Measurements from ENCODE around the gene ARHGAP42. TPM values are rescaled to one million over a fixed set of nuclear protein-coding genes. Genes with fewer than 3 reads are reported as not detected.
"Not testable (repeated sequence)": the region's sequence is repeated elsewhere in the genome, so short reads cannot be mapped to it uniquely, and the experiment has no call there.

The ARHGAP42 gene
- total RNA-seq, 1 donor from 2014 or later: 16.3 TPM

- DNase-seq: no peak
- Histone ChIP-seq H3K36me3 (no peaks in the 10 kb centered on the region), H3K27ac (no peak overlapping the region), H3K4me1 (no peaks in the 10 kb centered on the region), H3K4me3 (no peak overlapping the region), H3K9me3 (no peaks in the 10 kb centered on the region), H3K27me3 (ENCODE audit: low read depth) (no peaks in the 10 kb centered on the region)
- no peak for ATAC-seq
- intact Hi-C loops (cut with DNase I): no loop called here
- no peak for TF ChIP-seq CTCF (IDR thresholded peaks at IDR 0.05)
Observed at GRCh38 chr11:100895449-100895848, 208.4 kb downstream of the ARHGAP42 start.

GRCh38 chr11:100895976-100896375 is 208.9 kb downstream of the ARHGAP42 start:
- H3K27ac ChIP-seq; intact Hi-C loops (cut with DNase I); ATAC-seq; H3K27me3 ChIP-seq (ENCODE audit: low read depth); H3K9me3 ChIP-seq; DNase-seq; H3K4me3 ChIP-seq; H3K4me1 ChIP-seq; H3K36me3 ChIP-seq: not testable (repeated sequence)

GRCh38 chr11:100901471-100901870 is 214.4 kb downstream of the ARHGAP42 start:
- H3K36me3 ChIP-seq; H3K27me3 ChIP-seq (ENCODE audit: low read depth); H3K27ac ChIP-seq; DNase-seq; ATAC-seq; H3K4me1 ChIP-seq; H3K9me3 ChIP-seq; intact Hi-C loops (cut with DNase I); H3K4me3 ChIP-seq: not testable (repeated sequence)

- intact Hi-C loops (cut with DNase I): no loop called here
- ATAC-seq (no peak), DNase-seq (no peak)
- no peak overlapping the region for H3K4me3 ChIP-seq
- TF ChIP-seq CTCF (IDR thresholded peaks at IDR 0.05): no peak
- H3K27ac ChIP-seq: no peak overlapping the region
- no peaks in the 10 kb centered on the region for H3K27me3 ChIP-seq (ENCODE audit: low read depth)
- H3K9me3 ChIP-seq: no peaks in the 10 kb centered on the region
- H3K36me3 ChIP-seq: no peaks in the 10 kb centered on the region
- H3K4me1 ChIP-seq: no peaks in the 10 kb centered on the region
Observed at GRCh38 chr11:100902454-100903141, 215.5 kb downstream of the ARHGAP42 start.

- no peaks in the 10 kb centered on the region for H3K4me1 ChIP-seq
- no peak for ATAC-seq
- no peak for TF ChIP-seq CTCF (IDR thresholded peaks at IDR 0.05)
- intact Hi-C loops (cut with DNase I): no loop called here
- no peak overlapping the region for H3K27ac ChIP-seq
- no peaks in the 10 kb centered on the region for H3K9me3 ChIP-seq
- no peak for DNase-seq
- no peak overlapping the region for H3K4me3 ChIP-seq
- no peaks in the 10 kb centered on the region for H3K36me3 ChIP-seq
- H3K27me3 ChIP-seq (ENCODE audit: low read depth): no peaks in the 10 kb centered on the region
Observed at GRCh38 chr11:100903284-100903683, 216.2 kb downstream of the ARHGAP42 start.

- no peak overlapping the region for H3K27ac ChIP-seq
- no peaks in the 10 kb centered on the region for H3K4me1 ChIP-seq
- intact Hi-C loops (cut with DNase I): no loop called here
- no peaks in the 10 kb centered on the region for H3K9me3 ChIP-seq
- no peak overlapping the region for H3K4me3 ChIP-seq
- no peak for ATAC-seq
- H3K27me3 ChIP-seq (ENCODE audit: low read depth): no peaks in the 10 kb centered on the region
- no peak for DNase-seq
- no peaks in the 10 kb centered on the region for H3K36me3 ChIP-seq
- TF ChIP-seq CTCF (IDR thresholded peaks at IDR 0.05): no peak
Observed at GRCh38 chr11:100905684-100906083, 218.6 kb downstream of the ARHGAP42 start.
